Endothelial cell of umbilical vein (primary cell): Measurements from ENCODE around the gene HOOK2. TPM values are rescaled to one million over a fixed set of nuclear protein-coding genes. Genes with fewer than 3 reads are reported as not detected.

Experiments
- BruUV-seq: library from RNA; stranded (reverse); fragments of 400-500 nt; replicated peaks from 2 replicates; lab custom pipeline; 2021; lab: Mats Ljungman, UMichigan
- CTCF ChIA-PET: fragments of 300-600, 350-600 bp; sonication (Branson Sonifier 250); formaldehyde crosslinking; loops from one replicate; lab custom pipeline; 2021; ENCODE audit warnings: antibody characterized with exemption, inconsistent platforms; lab: Charles Lee
- POLR2A ChIA-PET: fragments of 300-600, 350-600 bp; sonication (Branson Sonifier 250); formaldehyde crosslinking; loops from one replicate; lab custom pipeline; 2021; ENCODE audit warnings: antibody characterized with exemption, inconsistent platforms; lab: Charles Lee
- DNase-seq: peaks from one replicate; pipeline ENCODE4 v3.0.0-alpha.2; 2011; ENCODE audit warnings: low read depth, low spot score
- FAIRE-seq: peaks from 2 replicates; lab custom pipeline; 2011; peaks lifted over from hg19 to GRCh38; lab: Jason Lieb, UNC
- H2AFZ ChIP-seq: 2 replicates; pipeline ENCODE4 v1.6.0; 2012; ENCODE audit warnings: low read depth, low read length, control low read depth, inconsistent platforms
- H3K27ac ChIP-seq: 2 replicates; pipeline ENCODE4 v1.5.1; 2011; ENCODE audit warnings: low read depth, mild to moderate bottlenecking, control low read depth, low read length, moderate library complexity; ENCODE audit not compliant: insufficient read depth
- H3K27me3 ChIP-seq, 2 experiments: 2 replicates each; pipeline versions ENCODE4 v1.6.0 to v1.6.1; 2011; ENCODE audit warnings: low read length in 2 of 2, mixed read lengths in 1 of 2; ENCODE audit not compliant: control insufficient read depth in 2 of 2, insufficient read depth in 2 of 2
- H3K36me3 ChIP-seq, 2 experiments: 2 replicates in 1 of 2; 3 replicates in 1 of 2; pipeline ENCODE4 v1.5.1; 2011; ENCODE audit warnings: low read length in 2 of 2, mild to moderate bottlenecking in 1 of 2, moderate library complexity in 1 of 2; ENCODE audit not compliant: control insufficient read depth in 2 of 2, insufficient read depth in 2 of 2; ENCODE audit errors: extremely low read depth in 1 of 2
- H3K4me1 ChIP-seq: 3 replicates; pipeline ENCODE4 v1.5.1; 2011; ENCODE audit warnings: mild to moderate bottlenecking, low read length; ENCODE audit not compliant: control insufficient read depth, insufficient read depth; ENCODE audit errors: extremely low read depth
- H3K4me2 ChIP-seq: 2 replicates; pipeline ENCODE4 v1.6.1; 2011; ENCODE audit warnings: low read length, control low read depth, mixed read lengths; ENCODE audit not compliant: insufficient read depth
- H3K4me3 ChIP-seq, 3 experiments: fragments of 200-600 bp in 1 of 3; sonication (generic), shearing (Covaris generic) in 1 of 3; replicated peaks in 1 of 3; 2 replicates each; pipeline ENCODE4 v1.5.1; 2011 to 2016; ENCODE audit warnings: control low read depth in 3 of 3, low read length in 3 of 3, mild to moderate bottlenecking in 2 of 3, inconsistent platforms in 1 of 3, low read depth in 1 of 3, moderate library complexity in 1 of 3; ENCODE audit not compliant: insufficient read depth in 1 of 3
- H3K79me2 ChIP-seq: 2 replicates; pipeline ENCODE4 v1.6.0; 2012; ENCODE audit warnings: low read length, inconsistent platforms; ENCODE audit not compliant: control insufficient read depth, insufficient read depth
- H3K9ac ChIP-seq: replicated peaks from 2 replicates; pipeline ENCODE3; 2011; ENCODE audit warnings: low read length, control low read depth; ENCODE audit not compliant: insufficient read depth; ENCODE audit errors: extremely low read depth
- H3K9me1 ChIP-seq: replicated peaks from 3 replicates; pipeline ENCODE4 v1.6.0; 2011; ENCODE audit warnings: mild to moderate bottlenecking, low read length; ENCODE audit not compliant: control insufficient read depth, insufficient read depth; ENCODE audit errors: extremely low read depth
- H3K9me3 ChIP-seq: replicated peaks from 2 replicates; pipeline ENCODE4 v1.5.1; 2012; ENCODE audit warnings: low read length, inconsistent platforms; ENCODE audit not compliant: control insufficient read depth, insufficient read depth
- H4K20me1 ChIP-seq: replicated peaks from 2 replicates; pipeline ENCODE3; 2011; ENCODE audit warnings: mild to moderate bottlenecking, low read length; ENCODE audit not compliant: control insufficient read depth, insufficient read depth; ENCODE audit errors: extremely low read depth
- GATA2 ChIP-seq: IDR thresholded peaks from 2 replicates; pipeline ENCODE4 v1.7.0; 2011; ENCODE audit warnings: low read depth, mild to moderate bottlenecking, moderate library complexity, mixed read lengths, low read length; ENCODE audit not compliant: insufficient read length, insufficient read depth
- POLR2A ChIP-seq: IDR thresholded peaks from 2 replicates; pipeline ENCODE4 v1.6.1; 2012; ENCODE audit warnings: low read depth, mild to moderate bottlenecking, control low read depth, low read length
- dilution Hi-C: fragments of 300-500 bp; cut with MboI; formaldehyde crosslinking; loops from one replicate; pipeline ENCODE4 v1.15.0; 2019; ENCODE audit warnings: low sequenced_read_pairs; ENCODE audit not compliant: extremely low pct_ligation_motif_present
- intact Hi-C: fragments of 100-400 bp; cut with micrococcal nuclease; formaldehyde crosslinking; loops from one replicate; pipeline ENCODE4 v1.10.0; 2022
- polyA plus RNA-seq, 4 experiments: library from polyadenylated mRNA; depleted of rRNA in 3 of 4; stranded (reverse) in 3 of 4; unstranded in 1 of 4; fragments of >200 nt; gene quantifications; 2 replicates each; pipeline versions ENCODE4 v1.2.1 to v1.2.3, GENCODE V29; 2011 to 2012; ENCODE audit warnings: missing spikeins in 1 of 4
- total RNA-seq: library from RNA; stranded (reverse); gene quantifications from 2 replicates; pipeline ENCODE4 v1.2.3, GENCODE V29; 2021
- TF ChIP-seq, protein P1 (sequence below): IDR thresholded peaks from 2 replicates; pipeline ENCODE4 v1.6.1; 2011; ENCODE audit not compliant: insufficient read depth, insufficient read length

The HOOK2 gene
- total and polyA plus RNA-seq, 2 donors (not counting 3 experiments of a cell fraction or from before 2014, with no cell fraction given), result 8.0 to 17.3 TPM

DNA sequence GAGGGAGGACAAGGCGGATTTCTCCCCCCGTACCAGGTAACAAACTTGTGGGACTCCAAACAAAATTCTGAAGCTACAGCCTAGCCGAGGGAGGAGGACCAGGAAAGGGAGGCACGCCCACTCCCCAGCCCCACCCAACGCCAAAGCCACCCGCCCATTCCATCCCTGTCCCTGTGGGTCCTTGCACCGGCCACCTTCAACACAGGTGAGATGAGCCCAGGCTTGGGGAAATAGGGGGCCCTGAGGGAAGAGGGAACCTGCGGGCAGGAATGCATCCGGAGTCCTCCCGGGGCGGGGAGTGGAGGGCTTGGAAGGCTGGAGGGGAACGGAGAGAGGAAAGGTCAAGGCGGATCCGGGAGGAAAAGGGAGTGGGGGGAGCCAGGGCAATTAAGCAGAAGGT, 23.7 kb downstream of the HOOK2 start, which contains the start of gene BEST2:
Gene BEST2, plus strand, starts transcription at position 157 of the 400 bp plus-strand sequence. CDS start 802 bp downstream, outside the sequence.
- no peak within 1 kb of the TSS for H3K4me2 ChIP-seq
- intact Hi-C loops, result no loop called here
- H3K79me2 ChIP-seq, result no peaks in the 10 kb centered on the region
- H3K27ac ChIP-seq, result no peak within 1 kb of the TSS
- no peaks in the 10 kb centered on the region for H4K20me1 ChIP-seq
- TF ChIP-seq GATA2, result no peak
- H3K9me1 ChIP-seq, result no peaks in the 10 kb centered on the region
- no peaks in the 10 kb centered on the region for H3K9me3 ChIP-seq
- CTCF ChIA-PET, result interaction anchor here (2.2 to 2.7 kb wide), 2 partner anchors 9 to 15 kb away, joined by 8 to 14 read pairs; no protein-coding TSS in a partner anchor
- H3K27me3 ChIP-seq, result peaks cover 0 to 7% of the 10 kb centered on the region in 2 experiments
- peaks cover 2% of the 10 kb centered on the region for H3K4me1 ChIP-seq
- dilution Hi-C loops, result no loop called here
- H3K36me3 ChIP-seq, result peaks cover 0 to 7% of the 10 kb centered on the region in 2 experiments
- no peak for DNase-seq
- FAIRE-seq, result no peak
- no peak within 1 kb of the TSS for H3K9ac ChIP-seq
- no TSS peak for BruUV-seq
- POLR2A ChIA-PET, result no interaction called here
- H3K4me3 ChIP-seq, result no peak within 1 kb of the TSS
- no peak within 1 kb of the TSS for H2AFZ ChIP-seq

DNA sequence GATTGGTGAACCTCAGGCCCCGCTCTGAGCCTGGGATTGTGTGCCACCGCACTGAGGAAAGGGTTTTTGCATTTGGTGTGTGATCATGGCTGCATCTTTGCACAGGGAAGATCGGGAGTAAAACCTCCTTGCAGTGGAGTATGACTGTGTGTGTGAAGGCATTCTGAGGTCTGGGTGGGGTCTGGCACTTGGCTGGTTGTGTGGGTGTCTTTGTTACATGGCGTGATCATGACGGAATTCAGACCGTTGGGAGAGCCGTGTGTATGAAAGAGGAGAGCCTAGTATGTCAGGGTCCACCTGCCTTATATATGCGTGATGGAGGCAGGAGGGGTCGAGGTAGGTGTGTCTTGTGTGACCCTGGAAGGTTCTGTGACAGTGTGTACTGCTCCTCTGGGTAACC, 24.5 kb downstream of the HOOK2 start:
- no peaks in the 10 kb centered on the region for H4K20me1 ChIP-seq
- no peak for TF ChIP-seq POLR2A
- TF ChIP-seq, protein P1, sequence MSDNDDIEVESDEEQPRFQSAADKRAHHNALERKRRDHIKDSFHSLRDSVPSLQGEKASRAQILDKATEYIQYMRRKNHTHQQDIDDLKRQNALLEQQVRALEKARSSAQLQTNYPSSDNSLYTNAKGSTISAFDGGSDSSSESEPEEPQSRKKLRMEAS, result no peak
- ChIA-PET CTCF (interaction anchor here (2.7 kb wide), 1 partner anchor 10 kb away, joined by 14 read pairs; no protein-coding TSS in a partner anchor), POLR2A (no interaction called here)
- no peak for FAIRE-seq
- intact Hi-C loops, result no loop called here
- peaks cover 0 to 11% of the 10 kb centered on the region in 2 experiments for H3K36me3 ChIP-seq
- H3K4me2 ChIP-seq, result no peak overlapping the region
- H3K4me1 ChIP-seq, result peaks cover 2% of the 10 kb centered on the region
- dilution Hi-C loops, result no loop called here
- no peak overlapping the region for H3K9ac ChIP-seq
- H3K27ac ChIP-seq, result no peak overlapping the region
- peaks cover 0 to 7% of the 10 kb centered on the region in 2 experiments for H3K27me3 ChIP-seq
- H3K9me1 ChIP-seq, result no peaks in the 10 kb centered on the region
- H2AFZ ChIP-seq, result no peak overlapping the region
- no peaks in the 10 kb centered on the region for H3K9me3 ChIP-seq
- H3K79me2 ChIP-seq, result no peaks in the 10 kb centered on the region
- H3K4me3 ChIP-seq, result no peak overlapping the region
- BruUV-seq, result no TSS peak
- DNase-seq, result no peak
